MV-4-11 (cell line): ENCODE results near the gene GOLPH3.
"Not testable (repeated sequence)": the region's sequence is repeated elsewhere in the genome, so short reads cannot be mapped to it uniquely, and the experiment has no call there.

ENCODE experiments used
- DNase-seq: peaks from one replicate; lab custom pipeline; 2025; lab: John Stamatoyannopoulos, UW

Gene GOLPH3

DNA sequence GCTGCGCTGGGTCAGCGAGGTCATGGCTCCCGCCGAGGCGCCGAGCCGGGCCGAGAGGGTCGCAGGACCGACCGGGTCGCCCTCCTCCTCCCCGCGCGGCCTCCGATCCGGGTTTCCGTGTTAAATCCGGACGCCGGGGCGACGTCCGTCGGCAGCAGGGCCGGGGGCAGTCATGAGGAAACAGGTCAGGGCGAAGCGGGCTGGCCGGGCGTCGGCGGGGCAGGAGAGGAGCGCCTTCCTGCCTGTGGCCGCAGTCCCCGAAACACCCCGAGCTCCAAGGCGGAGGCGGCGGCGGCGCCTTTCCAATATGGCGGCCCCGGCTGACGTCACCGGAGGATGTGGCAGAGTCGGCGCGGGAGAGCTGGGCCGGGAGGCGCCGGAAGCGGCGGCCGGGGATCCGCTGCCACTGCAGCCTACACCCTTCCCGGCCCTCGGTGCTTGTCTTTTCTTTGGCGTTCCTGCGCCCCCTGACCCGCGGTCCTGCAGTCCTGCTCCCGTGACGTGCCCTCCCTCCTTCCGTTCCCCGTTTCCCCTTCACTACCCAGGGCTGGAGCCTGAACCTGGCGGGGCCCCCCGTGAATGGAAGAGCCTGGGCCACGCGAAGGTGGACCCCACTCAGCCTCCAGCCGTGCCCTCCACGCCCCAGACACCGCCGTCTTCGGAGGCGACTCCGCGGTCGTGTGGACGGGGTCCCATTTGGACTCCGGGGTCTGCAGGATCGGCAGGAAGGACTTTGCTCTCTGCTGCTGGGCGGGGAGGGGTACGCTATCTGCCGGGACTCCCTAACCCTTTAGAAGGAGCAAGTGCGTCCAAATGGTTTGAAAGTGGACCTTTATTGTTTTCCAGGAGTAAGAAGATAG lies at the start of gene GOLPH3:
Gene GOLPH3 (minus strand): TSS at position 309 of the 860 bp plus-strand sequence. CDS start 285 bp downstream, at position 24.
- peak; percentile 75 for DNase-seq

DNA sequence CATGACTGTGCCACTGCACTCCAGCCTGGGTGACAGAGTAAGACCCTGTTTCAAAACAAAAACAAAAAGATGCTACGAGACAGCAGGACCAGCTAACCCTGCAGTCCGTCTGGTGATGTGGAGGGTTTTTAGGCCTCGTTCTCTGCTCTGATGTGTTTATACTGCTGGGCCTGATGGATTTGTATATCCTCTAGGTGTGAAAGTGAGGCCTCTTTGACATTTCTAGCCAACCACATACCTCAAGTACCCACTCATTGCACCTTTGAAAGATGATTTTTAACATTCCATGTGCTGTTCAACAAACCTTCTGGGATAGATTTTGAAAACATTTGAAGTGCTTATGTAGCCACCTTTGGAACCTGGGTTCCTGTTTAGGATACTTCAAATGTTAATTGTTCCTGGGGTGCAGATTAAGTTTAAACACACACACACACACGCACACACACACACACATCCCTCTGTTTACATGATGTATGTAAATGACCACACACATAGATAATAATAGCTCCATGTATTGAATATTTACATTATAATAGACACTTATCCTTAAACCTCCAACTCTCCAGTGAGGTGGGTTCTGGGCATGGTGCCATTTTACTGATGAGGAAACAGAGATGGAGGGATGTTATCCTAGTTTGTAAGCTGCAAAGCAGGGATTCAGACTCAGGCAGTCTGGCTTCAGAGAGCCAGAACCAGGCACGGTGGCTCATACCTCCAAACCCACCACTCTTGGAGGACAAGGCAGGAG lies 48.8 kb upstream of the GOLPH3 start:
- DNase-seq = no peak

DNA sequence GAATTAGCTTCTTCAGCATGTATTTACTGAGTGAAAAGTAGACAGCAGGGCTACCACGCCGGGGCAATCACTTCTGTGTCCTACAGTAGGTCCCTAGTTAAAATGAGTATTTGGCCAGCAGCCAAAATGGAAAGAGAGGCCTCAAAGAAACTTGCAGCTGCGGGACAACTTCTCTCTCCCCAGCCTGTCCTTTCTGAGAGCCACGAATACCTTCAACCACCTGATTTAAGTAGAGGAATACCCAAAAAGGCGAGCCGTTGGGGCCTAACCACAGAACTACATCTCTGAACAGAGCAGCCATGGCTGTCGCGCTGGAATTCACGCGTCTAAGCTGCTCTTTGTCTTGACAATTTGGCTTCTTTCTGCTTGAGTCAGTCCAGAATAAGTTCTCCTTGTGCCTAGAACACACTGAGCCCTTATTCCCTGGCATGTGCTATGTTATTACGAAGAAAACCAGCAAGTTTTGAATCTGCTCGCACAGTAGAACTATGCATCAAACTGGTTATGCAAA lies 43.8 kb upstream of the GOLPH3 start:
- peak; percentile 66 for DNase-seq

DNA sequence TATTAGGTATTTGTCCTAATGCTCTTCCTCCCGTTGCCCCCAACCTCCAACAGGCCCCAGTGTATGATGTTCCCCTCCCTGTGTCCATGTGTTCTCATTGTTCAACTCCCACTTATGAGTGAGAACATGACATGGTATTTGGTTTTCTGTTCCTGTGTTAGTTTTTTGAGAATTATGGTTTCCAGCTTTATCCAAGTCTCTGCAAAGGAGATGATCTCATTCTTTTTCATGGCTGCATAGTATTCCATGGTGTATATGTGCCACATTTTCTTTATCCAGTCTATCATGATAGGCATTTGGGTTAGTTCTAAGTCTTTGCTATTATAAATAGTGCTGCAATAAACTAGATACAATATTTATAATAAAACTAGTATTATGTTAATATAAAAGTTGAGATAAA lies 40.2 kb upstream of the GOLPH3 start:
- DNase-seq = not testable (repeated sequence)

DNA sequence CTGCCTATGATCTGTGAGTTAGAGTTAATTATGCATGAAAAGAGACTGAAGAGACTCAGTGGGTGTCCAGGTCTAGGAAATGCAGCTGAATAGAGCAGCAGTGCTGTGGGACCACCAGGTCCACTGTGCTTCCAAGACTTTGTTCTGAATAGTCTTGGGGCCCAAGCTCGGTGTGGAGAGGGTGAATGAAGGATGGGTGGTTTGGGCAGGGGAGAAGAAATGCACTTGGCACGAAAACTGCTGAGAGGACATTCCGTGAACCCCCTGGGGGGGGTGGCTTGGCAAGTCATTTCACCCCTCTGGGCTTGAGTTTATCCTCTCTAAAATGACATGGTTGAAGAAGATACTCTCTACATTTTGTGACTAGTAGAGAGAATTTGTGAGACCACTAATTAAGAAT lies 36.0 kb upstream of the GOLPH3 start:
- DNase-seq = no peak

DNA sequence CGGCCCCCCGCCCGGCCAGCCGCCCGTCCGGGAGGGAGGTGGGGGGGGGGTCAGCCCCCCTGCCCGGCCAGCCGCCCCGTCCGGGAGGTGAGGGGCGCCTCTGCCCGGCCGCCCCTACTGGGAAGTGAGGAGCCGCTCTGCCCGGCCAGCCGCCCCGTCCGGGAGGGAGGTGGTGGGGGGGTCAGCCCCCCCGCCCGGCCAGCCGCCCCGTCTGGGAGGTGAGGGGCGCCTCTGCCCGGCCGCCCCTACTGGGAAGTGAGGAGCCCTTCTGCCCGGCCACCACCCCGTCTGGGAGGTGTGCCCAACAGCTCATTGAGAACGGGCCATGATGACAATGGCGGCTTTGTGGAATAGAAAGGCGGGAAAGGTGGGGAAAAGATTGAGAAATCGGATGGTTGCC lies 34.7 kb upstream of the GOLPH3 start:
- not testable (repeated sequence) for DNase-seq

DNA sequence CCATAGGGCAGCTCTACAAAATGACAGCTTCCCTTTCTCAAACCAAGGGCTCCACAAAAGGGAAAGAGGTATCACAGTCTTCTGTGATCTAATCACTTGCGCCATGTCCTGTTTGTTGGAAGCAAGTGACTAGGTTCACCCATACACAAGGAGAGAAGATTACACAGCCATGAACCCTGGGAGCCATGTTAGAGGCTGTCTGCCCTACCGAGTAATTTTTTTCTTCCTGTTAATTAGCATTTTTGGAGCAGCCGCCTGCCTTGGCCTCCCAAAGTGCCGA lies 33.2 kb upstream of the GOLPH3 start:
- DNase-seq = peak; percentile 76

DNA sequence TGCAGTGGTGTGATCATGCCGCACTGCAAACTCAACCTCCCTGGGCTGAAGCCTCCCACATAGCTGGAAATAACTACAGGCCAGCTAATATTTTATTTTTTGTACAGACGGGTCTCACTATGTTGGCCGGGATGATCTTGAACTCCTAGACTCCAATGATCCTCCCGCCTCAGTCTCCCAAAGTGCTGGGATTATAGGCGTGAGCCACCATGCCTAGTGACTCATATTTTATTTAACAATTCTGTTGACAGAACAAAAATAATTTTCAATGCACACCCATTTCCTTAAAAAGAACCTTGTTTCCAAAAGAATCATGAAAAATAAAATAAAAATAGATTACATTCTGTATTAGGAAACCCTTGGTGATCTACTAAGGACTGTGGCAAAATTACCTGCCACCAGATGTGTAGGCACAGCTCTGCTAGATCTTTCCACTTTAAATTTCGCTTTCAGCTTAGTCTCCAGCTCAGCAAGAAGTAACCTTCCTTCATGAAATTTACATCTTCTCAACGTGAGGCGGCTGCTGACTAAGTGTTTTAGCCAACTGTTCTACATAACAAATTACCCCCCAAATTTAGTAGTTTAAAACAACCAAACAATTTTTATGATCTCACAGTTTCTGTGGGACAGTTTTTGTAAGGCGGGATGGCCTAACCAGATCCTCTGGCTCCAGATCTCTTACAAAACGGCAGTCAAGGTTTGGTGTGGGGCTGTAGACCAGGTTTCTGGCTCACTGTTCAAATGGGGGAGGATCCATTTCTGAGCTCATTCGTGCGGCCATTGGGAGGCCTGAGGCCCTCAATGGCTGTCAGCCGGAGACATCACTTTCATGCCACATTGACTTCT lies 32.6 kb upstream of the GOLPH3 start:
- no peak for DNase-seq

DNA sequence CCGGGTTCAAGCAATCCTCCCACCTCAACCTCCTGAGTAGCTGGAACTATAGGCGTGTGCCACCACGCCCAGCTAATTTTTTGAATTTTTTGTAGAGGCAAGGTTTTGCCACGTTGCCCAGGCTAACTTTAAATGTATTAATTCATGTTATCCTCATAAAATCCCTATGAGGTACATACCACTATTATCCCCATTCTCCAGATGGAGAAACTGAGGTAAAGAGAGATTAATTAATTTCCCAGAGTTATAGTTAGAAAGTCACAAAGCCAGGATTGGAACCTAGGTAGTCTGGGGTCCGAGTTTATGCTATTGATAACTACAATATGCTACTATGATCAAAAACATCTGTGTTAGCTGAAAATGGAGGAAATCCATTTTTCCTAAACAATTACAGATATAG lies 31.9 kb upstream of the GOLPH3 start:
- no peak for DNase-seq

DNA sequence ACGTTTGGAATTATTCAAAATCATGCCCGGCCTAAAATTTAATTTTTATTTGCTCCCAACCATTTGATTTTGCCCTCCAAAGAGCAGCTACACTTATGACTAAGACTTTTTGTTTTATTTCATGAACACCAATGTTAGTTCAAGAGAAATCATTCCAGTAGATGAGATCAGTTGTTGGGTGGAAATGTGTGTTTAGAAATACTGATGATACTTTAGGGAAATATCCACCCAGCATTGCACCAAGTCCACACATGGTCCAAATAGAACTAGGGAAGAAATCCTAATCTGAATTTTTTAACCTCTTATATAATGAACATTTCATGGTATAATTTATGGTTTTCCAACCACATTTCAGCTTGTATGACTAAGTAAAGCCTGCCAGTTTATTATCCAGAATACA lies 28.3 kb upstream of the GOLPH3 start:
- DNase-seq = no peak

DNA sequence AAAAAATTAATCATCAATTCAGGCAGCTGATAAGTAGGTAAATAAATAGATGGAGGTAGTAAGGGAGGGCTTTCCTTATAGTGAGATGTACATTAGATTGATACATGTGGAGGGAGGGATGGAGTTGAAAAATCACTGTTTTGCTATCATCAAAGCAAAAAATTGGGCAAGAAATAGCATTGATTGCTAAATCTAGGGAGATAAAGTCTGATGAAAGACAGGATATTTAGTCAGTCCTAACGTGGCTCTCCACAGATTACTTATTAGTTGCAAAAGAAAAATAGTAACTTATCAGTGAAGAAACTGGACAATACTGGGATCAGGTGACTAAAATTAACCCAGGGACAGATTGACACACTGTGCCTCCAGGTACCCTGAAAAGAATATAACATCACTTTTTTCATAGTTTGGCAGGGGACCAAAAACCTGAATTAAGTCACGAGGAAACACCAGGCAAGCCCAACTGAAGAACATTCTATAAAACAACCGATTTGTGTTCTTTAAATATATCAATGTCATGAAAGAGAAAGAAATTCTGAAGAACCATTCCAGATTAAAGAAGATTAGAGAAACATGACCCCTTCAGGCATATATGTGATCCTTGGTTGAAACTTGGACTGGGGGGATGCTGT lies 27.1 kb upstream of the GOLPH3 start:
- DNase-seq = peak; percentile 19

DNA sequence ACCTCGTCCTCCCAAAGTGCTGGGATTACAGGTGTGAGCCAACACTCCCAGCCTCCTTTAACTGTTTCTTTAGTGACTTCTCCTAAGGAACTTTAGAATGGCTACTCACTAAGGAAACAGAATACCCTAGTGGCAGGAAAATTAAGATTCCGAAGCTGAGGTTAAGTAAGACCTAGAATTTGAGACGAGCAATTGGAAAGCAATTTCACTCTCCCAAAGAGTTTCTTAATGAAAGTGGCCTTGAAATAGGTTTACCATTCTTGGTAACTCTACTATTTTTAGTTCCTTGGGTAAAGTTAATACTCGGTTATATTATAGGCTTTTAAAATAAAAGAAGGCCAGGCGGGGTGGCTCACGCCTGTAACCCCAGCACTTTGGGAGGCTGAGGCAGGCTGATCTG lies 22.9 kb upstream of the GOLPH3 start:
- DNase-seq = no peak

DNA sequence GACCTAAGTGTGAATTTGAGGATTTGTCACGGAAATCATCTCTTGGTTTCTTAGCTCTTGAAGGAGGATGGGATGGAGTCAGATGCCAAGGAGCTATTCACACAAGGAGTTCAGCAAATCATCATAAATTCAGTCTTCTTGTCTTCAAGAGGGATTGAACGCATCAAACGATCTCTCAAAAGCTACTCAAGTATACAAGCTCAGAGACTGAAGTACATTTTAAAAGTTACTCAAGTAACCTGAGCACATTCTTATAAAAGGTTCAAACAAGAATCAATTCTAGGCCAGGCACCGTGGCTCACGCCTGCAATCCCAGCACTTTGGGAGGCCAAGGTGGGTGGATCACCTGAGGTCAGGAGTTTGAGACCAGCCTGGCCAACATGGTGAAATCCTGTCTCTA lies 21.1 kb upstream of the GOLPH3 start:
- DNase-seq = no peak

DNA sequence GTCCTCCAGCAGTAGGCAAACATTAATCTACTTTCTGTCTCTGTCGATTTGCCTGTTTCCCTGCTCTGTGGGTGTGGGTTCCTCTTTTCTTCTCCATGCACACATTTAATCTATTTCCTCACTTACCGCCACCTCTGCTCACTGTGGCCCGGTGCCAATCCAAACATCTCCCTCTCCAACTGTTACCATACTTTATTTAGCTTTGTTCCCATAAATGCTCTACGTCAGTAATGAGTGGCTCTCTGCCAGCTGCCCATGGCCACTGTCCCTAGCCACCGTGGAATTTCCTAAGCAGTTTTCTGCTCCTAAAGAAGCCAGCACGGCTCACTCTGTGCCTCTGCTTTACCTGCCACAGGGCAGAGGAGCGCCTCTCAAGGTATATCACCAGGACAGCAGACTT lies 19.5 kb upstream of the GOLPH3 start:
- DNase-seq = peak; percentile 88

DNA sequence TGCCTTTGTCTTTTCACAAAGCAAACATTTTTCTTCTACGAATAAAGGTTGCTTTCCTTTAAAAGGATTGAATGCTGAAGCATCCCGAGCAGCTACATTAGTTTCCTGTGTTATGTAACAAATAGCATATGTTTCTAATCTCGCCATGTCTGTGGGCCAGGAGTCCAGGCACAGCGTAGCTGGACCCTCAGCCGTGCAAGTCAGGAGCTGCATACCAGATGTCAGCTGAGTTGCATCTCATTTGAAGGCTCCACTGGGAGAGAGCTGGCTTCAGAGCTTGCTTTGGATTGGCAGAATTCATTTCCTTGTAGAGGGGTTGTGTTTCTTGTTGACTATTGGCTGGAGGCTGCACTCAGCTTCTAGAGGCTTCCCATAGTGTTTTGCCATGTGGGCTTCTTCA lies 16.0 kb upstream of the GOLPH3 start:
- DNase-seq = no peak

DNA sequence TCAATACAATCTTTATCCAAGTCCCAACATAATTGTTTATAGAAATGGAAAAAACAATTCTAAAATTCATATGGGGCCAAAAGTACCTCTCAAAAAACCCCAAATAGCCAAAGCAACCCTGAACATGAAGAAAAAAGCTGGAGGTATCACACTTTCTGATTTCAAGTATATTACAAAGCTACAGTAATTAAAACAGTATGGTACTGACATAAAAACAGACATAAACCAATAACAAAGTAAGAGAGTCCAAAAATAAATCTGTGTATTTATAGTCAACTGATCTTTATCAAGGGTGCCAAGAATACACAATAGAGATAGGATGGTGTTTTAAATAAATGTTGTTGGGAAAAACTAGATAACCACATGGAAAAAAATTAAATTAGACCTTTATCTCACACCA lies 13.6 kb upstream of the GOLPH3 start:
- DNase-seq = no peak

DNA sequence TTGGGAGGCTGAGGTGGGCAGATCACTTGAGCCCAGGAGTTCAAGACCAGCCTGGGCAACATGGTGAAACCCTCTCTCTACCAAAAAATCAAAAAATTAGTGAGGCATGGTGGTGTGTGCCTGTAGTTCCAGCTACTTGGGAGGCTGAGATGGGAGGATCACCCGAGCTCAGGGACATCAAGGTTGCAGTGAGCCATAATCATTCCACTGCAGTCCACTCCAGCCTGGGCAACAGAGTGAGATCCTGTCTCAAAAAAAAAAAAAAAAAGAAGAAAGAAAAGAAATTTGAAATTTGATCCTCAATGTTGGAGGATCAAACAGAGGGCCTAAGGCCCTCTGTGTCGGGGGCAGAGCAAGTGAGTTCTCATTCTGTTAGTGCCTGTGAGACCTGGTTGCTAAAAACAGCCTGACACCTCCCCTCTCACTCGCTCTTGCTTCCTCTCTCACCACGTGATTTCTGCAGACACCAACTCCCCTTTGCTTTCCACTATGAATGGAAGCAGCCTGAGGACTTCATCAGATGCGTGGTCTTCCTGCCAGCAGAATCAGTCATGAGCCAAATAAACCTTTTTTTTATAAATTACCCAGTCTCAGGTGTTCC lies 8.4 kb upstream of the GOLPH3 start:
- DNase-seq = peak; percentile 28

DNA sequence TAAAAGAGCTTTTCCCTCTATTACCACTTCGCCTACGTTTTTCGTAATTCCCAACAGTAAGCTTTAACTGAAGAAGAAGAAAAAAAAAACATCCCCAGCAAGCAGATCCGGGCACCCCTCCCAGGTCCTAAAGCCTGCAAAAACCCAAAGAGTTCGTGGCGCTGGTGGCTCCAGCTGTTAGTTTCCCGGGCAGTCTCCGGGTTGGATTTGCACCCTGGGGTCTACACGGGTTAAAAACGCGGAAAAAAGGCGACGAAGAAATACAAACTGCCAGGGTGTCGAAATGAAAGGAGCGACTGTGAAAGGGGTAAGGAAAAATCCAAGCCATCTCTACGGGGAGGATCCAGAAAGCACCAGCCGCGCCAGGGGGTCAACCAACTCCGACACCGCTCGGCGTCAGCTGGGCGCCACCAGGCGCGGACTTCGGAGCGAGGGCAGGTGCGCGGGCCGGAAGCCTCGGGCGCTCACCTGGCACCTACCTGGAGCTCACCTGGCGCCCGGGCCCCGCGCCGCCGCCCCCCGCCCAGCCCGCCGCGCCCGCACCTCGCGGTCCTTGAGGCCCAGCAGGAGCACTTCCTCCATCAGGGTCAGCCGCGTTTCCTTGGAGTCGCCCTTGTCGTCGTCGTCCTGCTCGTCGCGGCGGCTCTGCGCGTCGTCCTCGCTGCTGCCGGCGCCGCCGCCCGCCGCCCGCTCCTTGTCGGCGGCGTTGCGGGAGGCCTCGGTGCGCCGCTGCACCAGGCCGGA lies 680 bp downstream of the GOLPH3 start:
- peak; percentile 40 for DNase-seq

DNA sequence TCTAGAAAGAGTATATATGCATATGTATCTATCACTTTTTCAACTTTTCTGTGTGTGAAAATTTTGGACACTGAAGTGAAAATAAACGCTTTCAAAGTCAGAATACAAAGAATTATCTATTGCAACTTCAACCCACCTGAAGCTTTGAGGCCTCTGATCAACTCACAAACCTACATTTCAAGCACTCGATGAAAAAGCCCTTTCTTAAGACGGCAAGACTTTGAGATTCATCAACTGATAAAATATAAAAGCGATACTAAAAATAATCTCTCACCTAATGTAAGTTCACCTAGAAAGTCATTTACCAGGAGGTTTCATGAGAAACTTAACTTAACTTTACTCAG lies 1.2 kb downstream of the GOLPH3 start:
- DNase-seq = no peak

DNA sequence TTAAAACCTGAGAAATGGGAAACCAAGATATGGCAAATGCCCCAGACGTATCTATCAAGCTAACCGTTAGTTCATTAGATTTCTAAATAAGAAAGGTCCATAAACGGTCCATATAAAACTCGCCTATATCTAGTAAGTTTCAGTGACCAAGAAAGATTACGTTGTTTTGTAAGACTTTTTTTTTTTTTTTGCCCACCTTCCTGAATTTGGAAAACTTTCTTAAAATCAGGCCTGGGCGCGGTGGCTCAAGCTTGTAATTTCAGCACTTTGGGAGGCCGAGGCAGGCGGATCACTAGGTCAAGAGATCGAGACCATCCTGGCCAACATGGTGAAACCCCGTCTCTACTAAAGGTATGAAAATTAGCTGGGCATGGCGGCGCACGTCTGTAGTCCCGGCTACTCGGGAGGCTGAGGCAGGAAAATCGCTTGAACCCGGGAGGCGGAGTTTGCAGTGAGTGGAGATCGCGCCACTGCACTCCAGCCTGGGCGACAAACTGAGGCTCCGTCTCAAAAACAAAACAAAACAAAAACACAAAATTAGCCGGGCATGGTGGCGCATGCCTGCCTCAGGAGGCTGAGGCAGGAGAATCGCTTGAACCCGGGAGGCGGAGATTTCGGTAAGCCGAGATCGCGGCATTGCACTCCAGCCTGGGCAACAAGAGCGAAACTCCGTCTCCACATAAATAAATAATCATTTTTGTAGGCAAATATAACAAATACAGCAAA lies 1.8 kb downstream of the GOLPH3 start:
- peak; percentile 7 for DNase-seq
